OCI-LY7 (cell line): ENCODE results near the gene TMCC1. TPM values are rescaled to one million over a fixed set of nuclear protein-coding genes. Genes with fewer than 3 reads are reported as not detected.

Experiments
- BruUV-seq: library from RNA; stranded (reverse); fragments of 400-500 nt; replicated peaks from 2 replicates; lab custom pipeline; 2021; lab: Mats Ljungman, UMichigan
- CTCF ChIA-PET: fragments of 300-600 bp; sonication (Branson Sonifier 250); formaldehyde crosslinking; loops from one replicate; lab custom pipeline; 2022; ENCODE audit warnings: antibody characterized with exemption; ENCODE audit not compliant: unreplicated experiment; lab: Charles Lee
- POLR2A ChIA-PET: fragments of 300-600 bp; sonication (Branson Sonifier 250); formaldehyde crosslinking; loops from one replicate; lab custom pipeline; 2022; ENCODE audit warnings: antibody characterized with exemption; lab: Charles Lee
- DNase-seq: peaks from one replicate; pipeline ENCODE4 v3.0.0-alpha.2; 2015; ENCODE audit warnings: low spot score
- H2AFZ ChIP-seq: fragments of 200-600 bp; sonication (generic), shearing (Covaris generic); 2 replicates; pipeline ENCODE4 v1.6.1; 2014; ENCODE audit warnings: mild to moderate bottlenecking, antibody characterized with exemption, low read length, moderate library complexity
- H3K27ac ChIP-seq: fragments of 200-600 bp; sonication (generic); 2 replicates; pipeline ENCODE4 v1.5.1; 2014; ENCODE audit warnings: mixed run types, low read depth, mild to moderate bottlenecking, moderate library complexity, low read length, inconsistent platforms; ENCODE audit not compliant: poor library complexity, severe bottlenecking
- H3K36me3 ChIP-seq: fragments of 200-600 bp; sonication (generic); 2 replicates; pipeline ENCODE4 v1.6.1; 2014; ENCODE audit warnings: mild to moderate bottlenecking, antibody characterized with exemption, low read length, moderate library complexity, mixed read lengths; ENCODE audit not compliant: insufficient read depth
- H3K4me1 ChIP-seq: fragments of 200-600 bp; sonication (generic); 2 replicates; pipeline ENCODE4 v1.5.1; 2014; ENCODE audit warnings: mild to moderate bottlenecking, low read length; ENCODE audit not compliant: insufficient read depth, poor library complexity, severe bottlenecking
- H3K4me2 ChIP-seq: fragments of 200-600 bp; sonication (generic); 2 replicates; pipeline ENCODE4 v1.6.1; 2014; ENCODE audit warnings: mild to moderate bottlenecking, low read length
- H3K4me3 ChIP-seq: fragments of 200-600 bp; sonication (generic); 2 replicates; pipeline ENCODE4 v1.5.1; 2014; ENCODE audit warnings: mild to moderate bottlenecking, low read depth, low read length; ENCODE audit not compliant: poor library complexity, severe bottlenecking
- H3K79me2 ChIP-seq: fragments of 200-600 bp; sonication (generic); 2 replicates; pipeline ENCODE4 v1.6.1; 2016; ENCODE audit warnings: low read depth, mild to moderate bottlenecking, low read length, moderate library complexity, mixed read lengths; ENCODE audit not compliant: insufficient read depth
- H3K9me2 ChIP-seq: fragments of 200-600 bp; sonication (generic); 2 replicates; pipeline ENCODE4 v1.6.1; 2016; ENCODE audit warnings: mild to moderate bottlenecking, low read length, mixed read lengths; ENCODE audit not compliant: insufficient read depth
- H3K9me3 ChIP-seq: fragments of 200-600 bp; sonication (generic); 2 replicates; pipeline ENCODE4 v1.6.1; 2014; ENCODE audit warnings: mild to moderate bottlenecking, mixed run types, low read length, mixed read lengths
- H4K20me1 ChIP-seq: fragments of 200-600 bp; sonication (generic); 2 replicates; pipeline ENCODE4 v1.6.1; 2014; ENCODE audit warnings: mild to moderate bottlenecking, antibody characterized with exemption, low read length, moderate library complexity, mixed read lengths; ENCODE audit not compliant: insufficient read depth
- CTCF ChIP-seq: fragments of 200-600 bp; sonication (generic); conservative IDR thresholded peaks from 2 replicates; pipeline ENCODE4 v1.5.1; 2014; ENCODE audit warnings: mild to moderate bottlenecking, antibody characterized with exemption, low read length, moderate library complexity, mixed read lengths
- EZH2phosphoT487 ChIP-seq: fragments of 200-600 bp; sonication (generic); IDR thresholded peaks from 2 replicates; pipeline ENCODE4 v1.6.1; 2018; ENCODE audit warnings: low read depth, borderline replicate concordance, mild to moderate bottlenecking, mixed run types, antibody characterized with exemption, low read length, moderate library complexity, mixed read lengths
- intact Hi-C: fragments of 100-400 bp; cut with micrococcal nuclease; formaldehyde crosslinking; loops from one replicate; pipeline ENCODE4 v1.10.0; 2022; ENCODE audit not compliant: unreplicated experiment
- total RNA-seq, 2 experiments: library from RNA; depleted of rRNA in 1 of 2; stranded (reverse); fragments of >200 nt in 1 of 2; shearing (Covaris generic) in 1 of 2; gene quantifications; 2 replicates each; pipeline ENCODE4 v1.2.3, GENCODE V29; 2014 to 2022

The TMCC1 gene
- total RNA-seq, 2 experiments from 2014 or later, result 31.7 to 38.8 TPM

- Histone ChIP-seq H3K36me3 (no peaks in the 10 kb centered on the region), H3K4me2 (no peak overlapping the region), H3K27ac (no peak overlapping the region), H3K79me2 (no peaks in the 10 kb centered on the region), H3K9me2 (no peaks in the 10 kb centered on the region), H4K20me1 (no peaks in the 10 kb centered on the region), H3K4me3 (no peak overlapping the region), H3K4me1 (no peaks in the 10 kb centered on the region), H3K9me3 (no peaks in the 10 kb centered on the region), H2AFZ (no peak overlapping the region)
- POLR2A ChIA-PET, result no interaction called here
- no TSS peak for BruUV-seq
- TF ChIP-seq EZH2phosphoT487 (no peak), CTCF (no peak)
- DNase-seq, result no peak
- intact Hi-C loops, result no loop called here
- CTCF ChIA-PET, result interaction anchor here (1.2 kb wide), 1 partner anchor 112 kb away, joined by 3 read pairs; no protein-coding TSS in a partner anchor
Measured at GRCh38 chr3:129602730-129603560, 290.6 kb downstream of the TMCC1 start.

- no peaks in the 10 kb centered on the region for H3K4me1 ChIP-seq
- H3K79me2 ChIP-seq, result no peaks in the 10 kb centered on the region
- POLR2A ChIA-PET, result no interaction called here
- BruUV-seq, result no TSS peak
- intact Hi-C loops, result no loop called here
- CTCF ChIA-PET, result interaction anchor here (1.2 kb wide), 1 partner anchor 112 kb away, joined by 3 read pairs; no protein-coding TSS in a partner anchor
- no peak overlapping the region for H3K4me3 ChIP-seq
- no peaks in the 10 kb centered on the region for H3K9me2 ChIP-seq
- DNase-seq, result no peak
- TF ChIP-seq CTCF (no peak), EZH2phosphoT487 (no peak)
- H3K36me3 ChIP-seq, result no peaks in the 10 kb centered on the region
- no peak overlapping the region for H3K4me2 ChIP-seq
- H4K20me1 ChIP-seq, result no peaks in the 10 kb centered on the region
- no peak overlapping the region for H3K27ac ChIP-seq
- no peaks in the 10 kb centered on the region for H3K9me3 ChIP-seq
- no peak overlapping the region for H2AFZ ChIP-seq
Measured at GRCh38 chr3:129602309-129602708, 291.2 kb downstream of the TMCC1 start.

- CTCF ChIA-PET, result no interaction called here
- Histone ChIP-seq H3K27ac (no peak overlapping the region), H3K4me3 (no peak overlapping the region), H4K20me1 (no peaks in the 10 kb centered on the region), H3K36me3 (no peaks in the 10 kb centered on the region), H3K9me2 (no peaks in the 10 kb centered on the region), H2AFZ (no peak overlapping the region), H3K4me1 (no peaks in the 10 kb centered on the region), H3K9me3 (no peaks in the 10 kb centered on the region), H3K79me2 (no peaks in the 10 kb centered on the region), H3K4me2 (no peak overlapping the region)
- BruUV-seq, result no TSS peak
- POLR2A ChIA-PET, result no interaction called here
- TF ChIP-seq EZH2phosphoT487 (no peak), CTCF (no peak)
- intact Hi-C loops, result no loop called here
- DNase-seq, result no peak
Measured at GRCh38 chr3:129601713-129602112, 291.8 kb downstream of the TMCC1 start.
